Upper lobe of left lung (tissue), 4 donors: ENCODE results near the gene PITPNM2.

Experiments used
- POLR2A ChIP-seq, 4 donors: fragments of 450-650 bp; IDR thresholded peaks; one replicate each; pipeline ENCODE4 v1.5.1; 2016 to 2017; ENCODE audit warnings: antibody characterized with exemption in 4 of 4, mild to moderate bottlenecking in 2 of 4
- POLR2AphosphoS5 ChIP-seq, 2 donors: sonication (generic); formaldehyde crosslinking; IDR thresholded peaks; one replicate each; pipeline ENCODE4 v1.5.1; 2017; ENCODE audit warnings: antibody characterized with exemption in 2 of 2
- TF ChIP-seq, protein P1 (sequence below), 6 experiments: fragments of 450-650 bp in 4 of 6; fragments of 200-600 bp in 2 of 6; sonication (generic) in 2 of 6; IDR thresholded peaks; one replicate each; pipeline ENCODE4 v1.5.1; 2016 to 2019; ENCODE audit warnings: antibody characterized with exemption in 6 of 6

DNA sequence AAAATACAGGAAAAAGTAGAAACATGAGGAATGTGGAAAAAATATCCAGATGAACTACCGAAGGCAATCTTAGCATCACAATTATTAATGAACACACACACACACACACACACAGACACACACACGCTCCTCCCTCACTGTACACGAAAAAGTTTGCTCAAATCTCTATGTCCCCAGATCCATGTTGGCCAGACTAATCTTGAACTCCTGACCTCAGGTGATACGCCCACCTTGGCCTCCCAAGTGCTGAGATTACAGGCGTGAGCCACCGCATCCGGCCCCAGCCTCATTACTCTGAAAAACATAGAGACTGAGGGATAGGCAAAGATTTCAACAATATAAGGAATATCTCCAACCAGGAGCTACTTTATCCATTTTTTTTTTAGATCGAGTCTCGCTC, 17.2 kb downstream of the PITPNM2 start:
- TF ChIP-seq POLR2AphosphoS5 (IDR thresholded peaks at IDR 0.05) (no peak), POLR2A (IDR thresholded peaks at IDR 0.05) (no peak)
- TF ChIP-seq, protein P1, sequence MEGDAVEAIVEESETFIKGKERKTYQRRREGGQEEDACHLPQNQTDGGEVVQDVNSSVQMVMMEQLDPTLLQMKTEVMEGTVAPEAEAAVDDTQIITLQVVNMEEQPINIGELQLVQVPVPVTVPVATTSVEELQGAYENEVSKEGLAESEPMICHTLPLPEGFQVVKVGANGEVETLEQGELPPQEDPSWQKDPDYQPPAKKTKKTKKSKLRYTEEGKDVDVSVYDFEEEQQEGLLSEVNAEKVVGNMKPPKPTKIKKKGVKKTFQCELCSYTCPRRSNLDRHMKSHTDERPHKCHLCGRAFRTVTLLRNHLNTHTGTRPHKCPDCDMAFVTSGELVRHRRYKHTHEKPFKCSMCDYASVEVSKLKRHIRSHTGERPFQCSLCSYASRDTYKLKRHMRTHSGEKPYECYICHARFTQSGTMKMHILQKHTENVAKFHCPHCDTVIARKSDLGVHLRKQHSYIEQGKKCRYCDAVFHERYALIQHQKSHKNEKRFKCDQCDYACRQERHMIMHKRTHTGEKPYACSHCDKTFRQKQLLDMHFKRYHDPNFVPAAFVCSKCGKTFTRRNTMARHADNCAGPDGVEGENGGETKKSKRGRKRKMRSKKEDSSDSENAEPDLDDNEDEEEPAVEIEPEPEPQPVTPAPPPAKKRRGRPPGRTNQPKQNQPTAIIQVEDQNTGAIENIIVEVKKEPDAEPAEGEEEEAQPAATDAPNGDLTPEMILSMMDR (IDR thresholded peaks at IDR 0.05): no peak
